Coronary artery (tissue), 2 donors: ENCODE data around the gene WASL.

Experiments
- DNase-seq: peaks from one replicate; pipeline ENCODE4 v3.0.0-alpha.2; 2017; ENCODE audit warnings: low spot score
- H3K27ac ChIP-seq, 2 donors: fragments of 200-600 bp; sonication (generic); one replicate each; pipeline ENCODE4 v1.5.1; 2016 to 2019
- H3K4me3 ChIP-seq: fragments of 200-600 bp; sonication (generic); 2 replicates; pipeline ENCODE4 v1.5.1; 2016; ENCODE audit warnings: mild to moderate bottlenecking, moderate library complexity
- TF ChIP-seq, protein P1 (sequence below): fragments of 200-600 bp; sonication (generic); IDR thresholded peaks from one replicate; pipeline ENCODE4 v1.5.1; 2019; ENCODE audit warnings: antibody characterized with exemption

WASL gene

DNA sequence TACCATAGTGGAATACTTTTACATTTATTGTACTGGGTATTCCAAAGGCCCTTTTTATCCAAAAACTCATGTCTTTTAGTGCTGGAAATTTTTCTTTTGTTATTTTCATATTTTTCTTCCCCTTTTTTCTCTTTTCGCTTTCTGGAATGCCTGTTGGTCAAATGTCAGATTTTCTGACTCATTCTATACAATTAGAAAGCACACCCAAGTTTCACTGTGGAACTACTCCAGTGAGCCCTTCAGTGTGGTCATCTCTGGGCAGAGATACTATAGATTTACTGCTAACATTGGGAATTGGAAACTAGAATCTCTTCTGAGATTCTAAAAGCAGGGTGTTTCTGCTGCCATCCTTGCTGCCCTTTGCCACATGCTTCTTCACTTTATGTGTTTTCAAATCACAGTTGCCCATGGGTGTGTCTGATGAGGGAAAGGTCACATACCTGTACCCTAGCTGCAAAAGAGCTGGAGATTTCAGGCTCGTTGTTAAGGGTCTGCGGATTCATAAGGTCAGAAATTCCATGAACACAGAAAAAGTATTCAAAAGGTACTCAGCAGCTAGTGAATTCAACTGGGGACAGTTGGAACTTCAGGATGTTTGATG, 5.6 kb upstream of the WASL start:
- TF ChIP-seq, protein P1, sequence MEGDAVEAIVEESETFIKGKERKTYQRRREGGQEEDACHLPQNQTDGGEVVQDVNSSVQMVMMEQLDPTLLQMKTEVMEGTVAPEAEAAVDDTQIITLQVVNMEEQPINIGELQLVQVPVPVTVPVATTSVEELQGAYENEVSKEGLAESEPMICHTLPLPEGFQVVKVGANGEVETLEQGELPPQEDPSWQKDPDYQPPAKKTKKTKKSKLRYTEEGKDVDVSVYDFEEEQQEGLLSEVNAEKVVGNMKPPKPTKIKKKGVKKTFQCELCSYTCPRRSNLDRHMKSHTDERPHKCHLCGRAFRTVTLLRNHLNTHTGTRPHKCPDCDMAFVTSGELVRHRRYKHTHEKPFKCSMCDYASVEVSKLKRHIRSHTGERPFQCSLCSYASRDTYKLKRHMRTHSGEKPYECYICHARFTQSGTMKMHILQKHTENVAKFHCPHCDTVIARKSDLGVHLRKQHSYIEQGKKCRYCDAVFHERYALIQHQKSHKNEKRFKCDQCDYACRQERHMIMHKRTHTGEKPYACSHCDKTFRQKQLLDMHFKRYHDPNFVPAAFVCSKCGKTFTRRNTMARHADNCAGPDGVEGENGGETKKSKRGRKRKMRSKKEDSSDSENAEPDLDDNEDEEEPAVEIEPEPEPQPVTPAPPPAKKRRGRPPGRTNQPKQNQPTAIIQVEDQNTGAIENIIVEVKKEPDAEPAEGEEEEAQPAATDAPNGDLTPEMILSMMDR: no peak

DNA sequence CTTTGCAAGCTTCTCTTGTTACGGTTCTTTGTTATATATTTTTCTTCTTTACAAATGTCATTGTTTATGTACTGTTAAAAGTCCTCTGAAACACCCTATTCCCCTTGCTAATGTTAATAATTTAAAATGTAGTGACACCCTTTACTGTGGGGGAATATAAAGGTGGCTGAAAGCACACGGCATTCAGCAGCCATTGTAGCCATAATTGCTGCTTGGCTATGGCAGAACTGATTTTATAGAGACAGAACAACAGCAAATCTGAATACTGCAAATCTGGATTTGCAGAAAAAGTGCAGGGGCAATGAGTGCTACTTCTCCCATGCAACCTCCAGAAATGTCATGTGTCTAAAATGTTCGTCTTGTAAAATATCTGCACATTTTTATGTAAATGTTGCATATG, 3.7 kb upstream of the WASL start:
- Histone ChIP-seq H3K27ac (no peak overlapping the region), H3K4me3 (no peak overlapping the region)
- no peak for DNase-seq
- TF ChIP-seq, protein P1: no peak

More for the DNA sequence above, 5.6 kb upstream of the WASL start:
- Histone ChIP-seq H3K27ac (no peak overlapping the region), H3K4me3 (no peak overlapping the region)
- no peak for DNase-seq

DNA sequence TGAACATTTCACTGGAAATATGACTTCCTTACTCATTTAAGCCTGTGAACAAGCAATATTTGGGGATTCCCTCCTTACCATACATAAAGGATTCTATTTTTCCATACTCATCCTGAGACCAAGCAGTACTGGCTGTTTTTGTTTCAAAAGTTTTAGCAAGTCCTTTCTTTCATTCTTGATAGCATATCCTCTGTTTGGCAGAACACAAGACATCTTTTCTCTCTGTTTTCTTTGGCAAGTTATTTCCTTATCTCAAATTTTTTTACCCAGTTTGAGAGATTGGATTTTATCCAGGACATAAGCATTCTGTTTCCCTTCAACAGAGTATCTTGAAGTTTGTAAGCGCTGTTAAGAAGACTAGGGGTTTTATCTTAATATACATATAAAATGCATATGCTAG, 3.0 kb upstream of the WASL start:
- Histone ChIP-seq H3K27ac (no peak overlapping the region), H3K4me3 (no peak overlapping the region)
- no peak for DNase-seq
- TF ChIP-seq, protein P1: no peak

DNA sequence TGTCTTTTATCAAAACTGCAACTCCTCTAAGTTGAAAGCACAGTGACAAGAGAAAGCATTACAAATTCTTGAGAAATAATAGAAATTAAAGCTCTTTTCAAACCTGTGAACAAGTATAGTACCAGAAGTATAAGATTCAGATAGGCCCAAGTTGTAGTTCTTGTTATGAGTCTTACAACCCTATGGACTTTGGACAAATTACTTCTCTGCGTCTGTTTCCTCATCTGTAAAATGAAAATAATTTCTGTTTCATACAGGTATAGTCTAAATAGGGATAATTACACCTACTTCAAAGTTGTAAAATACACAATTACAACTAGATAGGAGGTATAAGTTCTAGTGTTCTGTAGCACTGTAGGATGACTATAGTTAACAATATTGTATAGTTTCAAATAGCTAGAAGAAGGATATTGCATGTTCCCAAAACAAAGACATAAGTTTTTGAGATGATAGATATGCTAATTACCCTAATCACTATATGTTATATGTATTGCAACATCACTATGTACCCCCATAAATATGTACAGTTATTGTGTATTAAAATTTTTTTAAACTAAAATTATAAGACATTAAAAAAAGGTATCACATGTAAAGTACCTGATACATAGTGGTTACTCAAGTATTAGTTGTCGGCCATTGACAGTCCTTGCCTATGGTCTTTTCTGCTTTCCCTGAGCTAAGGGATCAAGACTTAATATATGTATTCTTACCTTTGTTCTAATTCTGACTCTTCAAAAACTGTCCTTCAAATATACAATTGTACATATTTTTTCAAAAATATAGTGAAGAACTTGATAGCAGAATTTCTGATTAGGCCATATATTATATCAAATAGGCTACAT, 1.8 kb upstream of the WASL start:
- DNase-seq: no peak
- peak overlapping the region in 1 of 2 donors; percentile 94 for H3K27ac ChIP-seq
- peak overlapping the region; percentile 93 for H3K4me3 ChIP-seq
- TF ChIP-seq, protein P1: no peak

DNA sequence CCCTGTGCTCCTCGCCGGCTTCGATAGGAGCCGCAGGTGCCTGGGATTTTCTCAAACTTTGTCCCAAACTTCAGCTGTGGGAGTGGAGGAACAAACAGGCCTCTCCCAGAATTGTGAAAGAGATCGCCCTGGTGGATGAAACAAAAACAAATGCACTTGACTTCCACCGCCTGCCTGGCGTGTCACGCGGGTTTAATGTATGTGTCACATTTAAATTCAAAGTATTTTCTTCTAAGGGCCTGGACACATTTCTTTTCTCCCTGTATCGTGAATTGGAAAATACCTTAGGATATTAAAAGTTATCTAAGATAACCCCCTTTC, 694 bp upstream of the WASL start:
- Histone ChIP-seq H3K4me3 (peak overlapping the region; percentile 93), H3K27ac (peak overlapping the region; percentile 94 to 96)
- no peak for DNase-seq
- TF ChIP-seq, protein P1: no peak

DNA sequence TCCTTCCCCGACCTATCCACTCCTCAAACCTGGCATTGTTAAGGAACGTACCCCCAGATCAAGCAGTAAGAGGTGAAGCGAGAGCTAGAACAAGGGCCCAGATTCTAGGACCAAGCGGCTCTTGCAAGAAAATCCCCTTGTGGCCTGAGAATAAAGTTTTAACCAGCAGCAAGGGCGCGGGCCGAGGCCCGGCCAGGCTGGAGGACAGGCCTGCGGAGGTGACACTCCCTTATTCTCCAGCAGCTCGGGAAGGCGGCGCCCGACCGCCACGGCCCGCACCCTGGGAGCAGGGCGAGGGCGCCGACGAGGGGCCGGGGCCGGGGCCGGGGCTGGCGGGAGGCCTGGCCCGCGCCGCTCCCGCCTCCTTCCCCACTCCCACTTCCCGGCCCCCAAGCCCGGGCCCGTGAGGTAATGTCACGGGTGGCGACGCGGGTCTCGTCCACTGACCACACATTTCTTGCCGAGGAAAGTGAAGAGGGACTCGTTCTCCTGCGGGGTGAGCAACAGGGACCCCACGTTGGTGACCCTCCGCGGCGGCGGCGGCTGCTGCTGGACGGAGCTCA, 551 bp downstream of the WASL start:
- peak; percentile 77 for DNase-seq
- TF ChIP-seq, protein P1: no peak
- Histone ChIP-seq H3K27ac (peak overlapping the region; percentile 94 to 96), H3K4me3 (peak overlapping the region; percentile 93)
